HL-60/S4 treated with retinoic acid at 250 ng/mL for 4 days and 3 days (cell line): ENCODE measurements around the gene DCDC2B.

ENCODE experiments used
- in situ Hi-C: fragments of 300-500 bp; cut with MboI; formaldehyde crosslinking; loops from 2 replicates; pipeline ENCODE4 v1.7.0; 2022; ENCODE audit warnings: low sequenced_read_pairs

The DCDC2B gene

GRCh38 chr1:32221980-32222755, 13.3 kb downstream of the DCDC2B start, which contains the start of the genes EIF3I and TMEM234:
TSS of gene EIF3I (plus strand) at chr1:32222407. CDS start at chr1:32222442, 35 bp downstream.
TSS of gene TMEM234 (minus strand) at chr1:32222353. CDS start at chr1:32222322, 31 bp downstream.
- in situ Hi-C loops: no loop called here

- in situ Hi-C loops: no loop called here
Measured at GRCh38 chr1:32223683-32224082, 14.8 kb downstream of the DCDC2B start.

- in situ Hi-C loops: no loop called here
Measured at GRCh38 chr1:32224285-32224684, 15.4 kb downstream of the DCDC2B start.

- in situ Hi-C loops: no loop called here
Measured at GRCh38 chr1:32228771-32229170, 19.9 kb downstream of the DCDC2B start.

- in situ Hi-C loops: no loop called here
Measured at GRCh38 chr1:32231843-32232432, 23.0 kb downstream of the DCDC2B start.

GRCh38 chr1:32232558-32233304, 23.8 kb downstream of the DCDC2B start:
- in situ Hi-C loops: no loop called here

GRCh38 chr1:32234792-32235191, 25.9 kb downstream of the DCDC2B start:
- in situ Hi-C loops: no loop called here

GRCh38 chr1:32239337-32239736, 30.4 kb downstream of the DCDC2B start:
- in situ Hi-C loops: no loop called here

- in situ Hi-C loops: no loop called here
Measured at GRCh38 chr1:32239790-32240139, 30.9 kb downstream of the DCDC2B start.

GRCh38 chr1:32240140-32240951, 31.5 kb downstream of the DCDC2B start:
- in situ Hi-C loops: no loop called here

GRCh38 chr1:32241001-32241763, 32.3 kb downstream of the DCDC2B start:
- in situ Hi-C loops: no loop called here

- in situ Hi-C loops: no loop called here
Measured at GRCh38 chr1:32242341-32242851, 33.5 kb downstream of the DCDC2B start.

GRCh38 chr1:32246888-32247273, 38.0 kb downstream of the DCDC2B start, which contains the start of gene FAM167B:
TSS of gene FAM167B (plus strand) at chr1:32247222. CDS start at chr1:32247422, 200 bp downstream.
- in situ Hi-C loops: no loop called here

GRCh38 chr1:32247452-32247851, 38.6 kb downstream of the DCDC2B start:
- in situ Hi-C loops: no loop called here

- in situ Hi-C loops: no loop called here
Measured at GRCh38 chr1:32247983-32248889, 39.3 kb downstream of the DCDC2B start.

GRCh38 chr1:32249831-32250525, 41.1 kb downstream of the DCDC2B start:
- in situ Hi-C loops: no loop called here

- in situ Hi-C loops: no loop called here
Measured at GRCh38 chr1:32250893-32251716, 42.2 kb downstream of the DCDC2B start, which contains the start of gene LCK. TSS of gene LCK (plus strand) at chr1:32251265. CDS start at chr1:32274330, 23,065 bp downstream.
